ENCODE data around the gene UNC5A.

The UNC5A gene

GRCh38 chr5:176800024-176800423, 10.3 kb upstream of the UNC5A start:
- no peak for DNase-seq (ENCODE audit: low spot score)

GRCh38 chr5:176802116-176802784, 8.1 kb upstream of the UNC5A start:
- DNase-seq (ENCODE audit: low spot score): no peak

- DNase-seq (ENCODE audit: low spot score): no peak
These were observed 7.1 kb upstream of the UNC5A start for GRCh38 chr5:176803068-176803942.

GRCh38 chr5:176803943-176804498, 6.3 kb upstream of the UNC5A start:
- DNase-seq (ENCODE audit: low spot score): no peak

- no peak for DNase-seq (ENCODE audit: low spot score)
These were observed 4.2 kb upstream of the UNC5A start for GRCh38 chr5:176806137-176806536.

GRCh38 chr5:176809544-176810080, 747 bp upstream of the UNC5A start:
- no peak for DNase-seq (ENCODE audit: low spot score)

GRCh38 chr5:176810687-176811501, 535 bp downstream of the UNC5A start:
- no peak for DNase-seq (ENCODE audit: low spot score)

- DNase-seq (ENCODE audit: low spot score): no peak
These were observed 2.2 kb downstream of the UNC5A start for GRCh38 chr5:176812269-176813259.

- no peak for DNase-seq (ENCODE audit: low spot score)
These were observed 3.4 kb downstream of the UNC5A start for GRCh38 chr5:176813587-176814312.

- no peak for DNase-seq (ENCODE audit: low spot score)
These were observed 3.9 kb downstream of the UNC5A start for GRCh38 chr5:176814313-176814685.

GRCh38 chr5:176814836-176815438, 4.6 kb downstream of the UNC5A start:
- DNase-seq (ENCODE audit: low spot score): no peak

GRCh38 chr5:176816043-176816745, 5.8 kb downstream of the UNC5A start:
- DNase-seq (ENCODE audit: low spot score): no peak

GRCh38 chr5:176816791-176817347, 6.5 kb downstream of the UNC5A start:
- no peak for DNase-seq (ENCODE audit: low spot score)

- DNase-seq (ENCODE audit: low spot score): no peak
These were observed 7.0 kb downstream of the UNC5A start for GRCh38 chr5:176817369-176817840.

GRCh38 chr5:176817841-176818377, 7.5 kb downstream of the UNC5A start:
- no peak for DNase-seq (ENCODE audit: low spot score)

GRCh38 chr5:176818391-176819098, 8.2 kb downstream of the UNC5A start:
- DNase-seq (ENCODE audit: low spot score): no peak

- no peak for DNase-seq (ENCODE audit: low spot score)
These were observed 9.1 kb downstream of the UNC5A start for GRCh38 chr5:176819476-176819875.

GRCh38 chr5:176820937-176821336, 10.6 kb downstream of the UNC5A start:
- DNase-seq (ENCODE audit: low spot score): no peak
